GM19193 (cell line): Measurements from ENCODE around the gene HOXA13.

Source experiments
- POLR2A ChIP-seq: IDR thresholded peaks from 4 replicates; pipeline ENCODE4 v1.6.1; 2011; ENCODE audit not compliant: insufficient read depth, insufficient read length; ENCODE audit errors: extremely low read depth

The HOXA13 gene

DNA sequence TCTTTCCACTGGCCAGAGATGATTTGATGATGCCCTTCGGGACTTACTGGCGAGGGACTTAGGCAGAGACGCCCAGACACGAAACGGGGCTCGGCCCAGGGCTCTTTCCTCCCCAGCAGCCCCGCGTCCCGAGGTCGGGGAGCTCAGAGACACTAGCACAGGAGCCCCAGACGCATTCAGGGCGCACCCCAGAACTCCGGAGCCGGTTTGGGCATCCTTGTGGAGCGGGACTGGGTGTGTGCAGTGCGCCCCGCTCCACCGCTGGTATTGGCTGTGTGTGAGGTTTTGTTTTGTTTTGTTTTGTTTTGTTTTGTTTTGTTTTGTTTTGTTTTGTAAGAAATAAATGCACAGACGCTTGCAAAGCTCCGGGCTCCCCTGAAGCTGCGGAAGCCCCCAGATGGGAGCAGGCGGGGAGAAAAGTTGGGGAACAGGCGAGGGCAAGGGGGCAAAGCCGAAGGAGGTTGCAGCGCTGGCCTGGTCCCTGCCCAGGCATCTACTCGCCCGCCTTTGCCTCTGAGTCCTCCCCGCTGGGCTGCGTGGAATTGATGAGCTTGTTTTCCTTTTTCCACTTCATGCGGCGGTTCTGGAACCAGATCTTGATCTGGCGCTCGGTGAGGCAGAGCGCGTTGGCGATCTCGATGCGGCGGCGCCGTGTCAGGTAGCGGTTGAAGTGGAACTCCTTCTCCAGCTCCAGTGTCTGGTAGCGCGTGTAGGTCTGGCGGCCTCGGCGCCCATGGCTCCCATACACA, 54.6 kb downstream of the HOXA13 start:
- TF ChIP-seq POLR2A: no peak

DNA sequence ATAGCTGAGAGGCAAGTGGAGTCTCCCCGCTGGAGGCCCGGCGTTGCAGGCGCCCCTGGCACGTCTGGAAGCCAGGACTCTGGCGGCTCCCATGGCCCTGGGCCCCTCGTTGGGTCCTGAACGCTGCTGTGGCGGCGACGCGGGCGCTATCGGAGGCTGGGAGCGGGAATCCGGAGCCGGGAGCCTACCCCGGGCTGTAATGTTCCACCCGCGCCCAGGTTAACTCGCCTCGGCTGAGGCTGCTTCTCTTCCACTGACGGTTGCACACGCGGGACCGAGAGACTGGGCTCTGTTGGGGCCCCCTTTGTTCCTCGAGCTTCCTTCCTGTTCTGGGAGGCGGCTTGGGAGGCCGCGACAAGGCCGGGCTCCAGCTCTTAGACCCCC, 55.1 kb downstream of the HOXA13 start:
- TF ChIP-seq POLR2A: no peak
